PFSK-1 (cell line): Measurements from ENCODE around the gene MTFR1L.

Experiments used
- POLR2AphosphoS5 ChIP-seq: IDR thresholded peaks from 2 replicates; pipeline ENCODE4 v1.6.1; 2012; ENCODE audit warnings: low read depth, mild to moderate bottlenecking, control low read depth, low read length, moderate library complexity
- TAF1 ChIP-seq: IDR thresholded peaks from 2 replicates; pipeline ENCODE4 v1.6.1; 2012; ENCODE audit warnings: low read length, control low read depth, borderline replicate concordance; ENCODE audit not compliant: insufficient read depth

- no peak for TF ChIP-seq TAF1
- no peak for TF ChIP-seq POLR2AphosphoS5
Measured at GRCh38 chr1:25820247-25821111, 725 bp downstream of the MTFR1L start.
